Fibroblast of lung (primary cell): Measurements from ENCODE around the gene DUSP3. TPM values are rescaled to one million over a fixed set of nuclear protein-coding genes. Genes with fewer than 3 reads are reported as not detected.

Experiments
- DNase-seq, 2 donors: peaks; one replicate each; pipeline versions ENCODE4 v3.0.0 to v3.0.0-alpha.2; 2010; ENCODE audit warnings: low read depth in 2 of 2
- H2AFZ ChIP-seq: 2 replicates; pipeline ENCODE4 v1.5.1; 2012; ENCODE audit warnings: low read length, control low read depth, inconsistent platforms
- H3K27ac ChIP-seq: 2 replicates; pipeline ENCODE4 v1.5.1; 2011; ENCODE audit warnings: low read length, control low read depth; ENCODE audit not compliant: insufficient read depth
- H3K27me3 ChIP-seq: 2 replicates; pipeline ENCODE4 v1.5.1; 2011; ENCODE audit warnings: mild to moderate bottlenecking, low read length; ENCODE audit not compliant: control insufficient read depth, insufficient read depth
- H3K36me3 ChIP-seq: 2 replicates; pipeline ENCODE4 v1.5.1; 2011; ENCODE audit warnings: low read length; ENCODE audit not compliant: control insufficient read depth, insufficient read depth
- H3K4me1 ChIP-seq: 2 replicates; pipeline ENCODE4 v1.5.1; 2011; ENCODE audit warnings: low read length; ENCODE audit not compliant: control insufficient read depth, insufficient read depth; ENCODE audit errors: extremely low read depth
- H3K4me2 ChIP-seq: 2 replicates; pipeline ENCODE4 v1.5.1; 2011; ENCODE audit warnings: low read length, control low read depth; ENCODE audit not compliant: insufficient read depth; ENCODE audit errors: extremely low read depth
- H3K4me3 ChIP-seq, 4 experiments: fragments of 200-600 bp in 1 of 4; sonication (generic) in 1 of 4; replicated peaks in 1 of 4; 2 replicates each; pipeline ENCODE4 v1.5.1; 2011 to 2016; ENCODE audit warnings: low read length in 4 of 4, low read depth in 3 of 4, mild to moderate bottlenecking in 3 of 4, control low read depth in 2 of 4, inconsistent platforms in 1 of 4, mixed read lengths in 1 of 4; ENCODE audit not compliant: insufficient read depth in 1 of 4; ENCODE audit errors: control extremely low read depth in 1 of 4
- H3K79me2 ChIP-seq: 2 replicates; pipeline ENCODE4 v1.5.1; 2012; ENCODE audit warnings: mild to moderate bottlenecking, low read length, inconsistent platforms; ENCODE audit not compliant: control insufficient read depth, insufficient read depth
- H3K9ac ChIP-seq: 2 replicates; pipeline ENCODE4 v1.5.1; 2011; ENCODE audit warnings: mild to moderate bottlenecking, low read length, control low read depth; ENCODE audit not compliant: insufficient read depth
- H3K9me3 ChIP-seq: 2 replicates; pipeline ENCODE4 v1.5.1; 2012; ENCODE audit warnings: low read depth, low read length; ENCODE audit not compliant: control insufficient read depth, insufficient read depth
- H4K20me1 ChIP-seq: 2 replicates; pipeline ENCODE4 v1.5.1; 2011; ENCODE audit warnings: low read length; ENCODE audit not compliant: control insufficient read depth, insufficient read depth; ENCODE audit errors: extremely low read depth
- EZH2 ChIP-seq: IDR thresholded peaks from 2 replicates; pipeline ENCODE4 v1.5.1; 2012; ENCODE audit warnings: low read length, control low read depth, mild to moderate bottlenecking; ENCODE audit errors: missing control alignments
- polyA plus RNA-seq, 2 donors: library from polyadenylated mRNA; depleted of rRNA in 1 of 2; stranded (reverse) in 1 of 2; unstranded in 1 of 2; fragments of >200 nt; gene quantifications; 2 replicates each; pipeline ENCODE4 v1.2.1, GENCODE V29; 2011 to 2012; ENCODE audit warnings: missing spikeins in 1 of 2
- total RNA-seq: library from RNA; depleted of rRNA; stranded (reverse); fragments of >200 nt; gene quantifications from 2 replicates; pipeline ENCODE4 v1.2.1, GENCODE V29; 2014
- TF ChIP-seq, protein P1 (sequence below), 2 donors: IDR thresholded peaks in 1 of 2; conservative IDR thresholded peaks in 1 of 2; 1 replicate in 1 of 2; 2 replicates in 1 of 2; pipeline ENCODE4 v1.5.1; 2011 to 2012; ENCODE audit warnings: low read length in 2 of 2, control low read depth in 1 of 2, inconsistent platforms in 1 of 2, low read depth in 1 of 2, mild to moderate bottlenecking in 1 of 2

The DUSP3 gene
- total and polyA plus RNA-seq, 2 donors (not counting 1 experiment from before 2014, with no cell fraction given), result 51.2 to 55.9 TPM

GRCh38 chr17:43769859-43770258, 8.9 kb downstream of the DUSP3 start:
- H3K9me3 ChIP-seq, result no peaks in the 10 kb centered on the region
- no peaks in the 10 kb centered on the region for H3K27me3 ChIP-seq
- peaks cover 21% of the 10 kb centered on the region for H3K36me3 ChIP-seq
- TF ChIP-seq EZH2, result no peak
- TF ChIP-seq, protein P1, sequence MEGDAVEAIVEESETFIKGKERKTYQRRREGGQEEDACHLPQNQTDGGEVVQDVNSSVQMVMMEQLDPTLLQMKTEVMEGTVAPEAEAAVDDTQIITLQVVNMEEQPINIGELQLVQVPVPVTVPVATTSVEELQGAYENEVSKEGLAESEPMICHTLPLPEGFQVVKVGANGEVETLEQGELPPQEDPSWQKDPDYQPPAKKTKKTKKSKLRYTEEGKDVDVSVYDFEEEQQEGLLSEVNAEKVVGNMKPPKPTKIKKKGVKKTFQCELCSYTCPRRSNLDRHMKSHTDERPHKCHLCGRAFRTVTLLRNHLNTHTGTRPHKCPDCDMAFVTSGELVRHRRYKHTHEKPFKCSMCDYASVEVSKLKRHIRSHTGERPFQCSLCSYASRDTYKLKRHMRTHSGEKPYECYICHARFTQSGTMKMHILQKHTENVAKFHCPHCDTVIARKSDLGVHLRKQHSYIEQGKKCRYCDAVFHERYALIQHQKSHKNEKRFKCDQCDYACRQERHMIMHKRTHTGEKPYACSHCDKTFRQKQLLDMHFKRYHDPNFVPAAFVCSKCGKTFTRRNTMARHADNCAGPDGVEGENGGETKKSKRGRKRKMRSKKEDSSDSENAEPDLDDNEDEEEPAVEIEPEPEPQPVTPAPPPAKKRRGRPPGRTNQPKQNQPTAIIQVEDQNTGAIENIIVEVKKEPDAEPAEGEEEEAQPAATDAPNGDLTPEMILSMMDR (conservative IDR thresholded peaks at IDR 0.05 in 1 of 2, IDR thresholded peaks at IDR 0.05 in 1 of 2; ENCODE audit: low read depth in 1 of 2, low read length in 2 of 2), result no peak
- no peaks in the 10 kb centered on the region for H3K4me1 ChIP-seq
- H2AFZ ChIP-seq, result no peak overlapping the region
- no peaks in the 10 kb centered on the region for H3K79me2 ChIP-seq
- H3K4me3 ChIP-seq, result no peak overlapping the region
- no peak overlapping the region for H3K4me2 ChIP-seq
- no peak overlapping the region for H3K27ac ChIP-seq
- no peaks in the 10 kb centered on the region for H4K20me1 ChIP-seq
- DNase-seq, result no peak
- H3K9ac ChIP-seq, result no peak overlapping the region

GRCh38 chr17:43769426-43769825, 9.4 kb downstream of the DUSP3 start:
- Histone ChIP-seq H3K9me3 (no peaks in the 10 kb centered on the region), H3K9ac (no peak overlapping the region), H3K79me2 (no peaks in the 10 kb centered on the region), H3K36me3 (peaks cover 17% of the 10 kb centered on the region), H3K27ac (no peak overlapping the region), H3K4me2 (no peak overlapping the region), H4K20me1 (no peaks in the 10 kb centered on the region), H2AFZ (no peak overlapping the region), H3K4me3 (no peak overlapping the region), H3K27me3 (no peaks in the 10 kb centered on the region), H3K4me1 (no peaks in the 10 kb centered on the region)
- no peak for DNase-seq
- no peak for TF ChIP-seq EZH2
- TF ChIP-seq, protein P1 (conservative IDR thresholded peaks at IDR 0.05 in 1 of 2, IDR thresholded peaks at IDR 0.05 in 1 of 2; ENCODE audit: low read depth in 1 of 2, low read length in 2 of 2), result no peak

DNA sequence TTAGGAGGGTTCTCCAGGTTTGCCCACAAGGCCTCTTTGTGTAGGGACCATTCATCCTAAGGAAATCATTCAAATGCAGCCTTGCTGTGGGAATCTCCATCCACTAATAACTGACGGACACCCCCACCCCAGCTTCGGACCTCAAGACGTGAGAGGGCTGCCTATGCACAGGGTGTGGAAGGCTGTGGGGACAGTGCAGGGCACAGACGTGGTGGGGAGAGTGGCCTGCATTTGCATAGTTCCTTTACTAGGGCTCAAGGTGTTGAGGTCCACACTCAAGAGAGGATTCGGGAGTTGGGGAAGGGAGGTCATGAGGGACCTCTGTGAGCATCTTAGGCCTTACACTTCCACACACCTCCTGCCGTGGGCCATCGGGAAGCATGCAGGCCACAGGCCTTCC, 9.8 kb downstream of the DUSP3 start:
- Histone ChIP-seq H4K20me1 (no peaks in the 10 kb centered on the region), H3K9me3 (no peaks in the 10 kb centered on the region), H3K4me3 (no peak overlapping the region), H3K79me2 (no peaks in the 10 kb centered on the region), H3K27ac (no peak overlapping the region), H3K4me2 (no peak overlapping the region), H3K4me1 (no peaks in the 10 kb centered on the region), H3K36me3 (peaks cover 13% of the 10 kb centered on the region), H3K9ac (no peak overlapping the region), H2AFZ (no peak overlapping the region), H3K27me3 (no peaks in the 10 kb centered on the region)
- no peak for DNase-seq
- no peak for TF ChIP-seq EZH2
- TF ChIP-seq, protein P1 (conservative IDR thresholded peaks at IDR 0.05 in 1 of 2, IDR thresholded peaks at IDR 0.05 in 1 of 2; ENCODE audit: low read depth in 1 of 2, low read length in 2 of 2), result no peak
